GM21723 (cell line): ENCODE results near the gene FDPS.

Source experiments
- ATAC-seq: cut with Tn5 transposase; IDR thresholded peaks from one replicate; pipeline ENCODE4 v1.9.1; 2021; ENCODE audit warnings: mild to moderate bottlenecking, moderate library complexity; ENCODE audit not compliant: unreplicated experiment

FDPS gene

GRCh38 chr1:155352631-155353030, 44.0 kb downstream of the FDPS start:
- no peak for ATAC-seq

- ATAC-seq = no peak
These were observed 51.4 kb downstream of the FDPS start for GRCh38 chr1:155360051-155360450.
